Chondrocyte (in vitro differentiated cells): ENCODE results near the gene DSTN. TPM values are rescaled to one million over a fixed set of nuclear protein-coding genes. Genes with fewer than 3 reads are reported as not detected.

Experiments used
- DNase-seq: peaks from one replicate; pipeline ENCODE4 v3.0.0; 2021; ENCODE audit warnings: mixed read lengths, low spot score
- H3K27ac Mint-ChIP-seq: one replicate; pipeline ENCODE4 v1.8.0; 2021; ENCODE audit warnings: mild to moderate bottlenecking, moderate library complexity, mixed read lengths; ENCODE audit not compliant: unreplicated experiment
- H3K27me3 Mint-ChIP-seq: 2 replicates; pipeline ENCODE4 v1.8.0; 2021; ENCODE audit warnings: low read depth, mixed read lengths
- H3K36me3 Mint-ChIP-seq: 2 replicates; pipeline ENCODE4 v1.8.0; 2021; ENCODE audit warnings: low read depth, mixed read lengths
- H3K4me1 Mint-ChIP-seq: 2 replicates; pipeline ENCODE4 v1.8.0; 2021; ENCODE audit warnings: low read depth, mild to moderate bottlenecking, mixed read lengths
- H3K4me3 Mint-ChIP-seq: one replicate; pipeline ENCODE4 v1.8.0; 2021; ENCODE audit warnings: mild to moderate bottlenecking, moderate library complexity, mixed read lengths; ENCODE audit not compliant: unreplicated experiment
- H3K9me3 Mint-ChIP-seq: 2 replicates; pipeline ENCODE4 v1.8.0; 2021; ENCODE audit warnings: low read depth, mixed read lengths
- total RNA-seq: library from RNA; stranded (reverse); gene quantifications from 3 replicates; pipeline ENCODE4 v1.2.1, GENCODE V29; 2021
- TF ChIP-seq, protein P1 (sequence below): fragments of 200-600 bp; sonication (generic); IDR thresholded peaks from 2 replicates; pipeline ENCODE4 v1.5.0; 2021; ENCODE audit warnings: antibody characterized with exemption, mild to moderate bottlenecking, moderate library complexity

The DSTN gene
- total RNA-seq, 1 donor from 2014 or later = 1,290 TPM

DNA sequence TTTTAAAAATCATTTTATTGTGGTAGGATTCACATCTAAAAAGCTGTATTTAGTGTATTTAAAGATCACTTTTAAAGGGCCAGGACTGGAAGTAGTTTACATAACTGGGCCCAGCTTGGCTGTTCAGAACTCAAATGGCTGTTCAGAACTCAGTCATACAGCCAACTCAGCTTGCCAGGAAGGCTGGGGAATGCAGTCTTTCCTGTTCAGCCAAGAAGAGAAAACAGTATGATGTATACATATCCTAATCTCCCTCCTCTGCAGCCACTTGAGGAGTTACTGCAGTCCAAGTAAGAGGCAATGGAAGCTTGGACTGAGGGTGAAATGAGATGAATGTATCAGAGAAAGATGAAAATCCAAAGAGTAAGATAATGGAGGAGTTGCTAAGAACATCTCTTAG is 24.6 kb downstream of the DSTN start:
- H3K36me3 Mint-ChIP-seq = peaks cover 21% of the 10 kb centered on the region
- no peaks in the 10 kb centered on the region for H3K9me3 Mint-ChIP-seq

DNA sequence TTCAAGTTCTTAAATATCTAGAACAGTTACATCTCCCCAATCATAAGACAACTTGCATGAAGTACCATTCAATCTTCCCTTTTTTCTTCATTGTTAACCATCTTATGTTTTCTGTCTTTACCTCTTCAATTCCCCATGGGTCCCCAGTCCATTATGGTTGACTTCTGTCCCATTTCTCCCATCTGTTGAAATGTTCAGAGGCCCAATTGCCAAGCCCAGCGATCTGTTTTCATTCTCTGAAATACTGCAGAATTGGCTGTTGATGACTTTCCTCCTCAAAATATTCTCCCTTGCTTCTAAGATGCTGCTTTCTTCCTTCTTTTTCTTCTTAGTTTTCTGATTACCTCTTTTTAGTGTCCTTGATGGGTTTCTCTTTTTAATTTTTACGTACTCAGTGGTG is 26.0 kb downstream of the DSTN start:
- no peaks in the 10 kb centered on the region for H3K9me3 Mint-ChIP-seq
- H3K27me3 Mint-ChIP-seq = no peaks in the 10 kb centered on the region
- H3K4me3 Mint-ChIP-seq = no peak overlapping the region
- peaks cover 93% of the 10 kb centered on the region for H3K4me1 Mint-ChIP-seq
- DNase-seq = no peak
- H3K27ac Mint-ChIP-seq = peak overlapping the region; percentile 70
- H3K36me3 Mint-ChIP-seq = peaks cover 26% of the 10 kb centered on the region
- TF ChIP-seq, protein P1, sequence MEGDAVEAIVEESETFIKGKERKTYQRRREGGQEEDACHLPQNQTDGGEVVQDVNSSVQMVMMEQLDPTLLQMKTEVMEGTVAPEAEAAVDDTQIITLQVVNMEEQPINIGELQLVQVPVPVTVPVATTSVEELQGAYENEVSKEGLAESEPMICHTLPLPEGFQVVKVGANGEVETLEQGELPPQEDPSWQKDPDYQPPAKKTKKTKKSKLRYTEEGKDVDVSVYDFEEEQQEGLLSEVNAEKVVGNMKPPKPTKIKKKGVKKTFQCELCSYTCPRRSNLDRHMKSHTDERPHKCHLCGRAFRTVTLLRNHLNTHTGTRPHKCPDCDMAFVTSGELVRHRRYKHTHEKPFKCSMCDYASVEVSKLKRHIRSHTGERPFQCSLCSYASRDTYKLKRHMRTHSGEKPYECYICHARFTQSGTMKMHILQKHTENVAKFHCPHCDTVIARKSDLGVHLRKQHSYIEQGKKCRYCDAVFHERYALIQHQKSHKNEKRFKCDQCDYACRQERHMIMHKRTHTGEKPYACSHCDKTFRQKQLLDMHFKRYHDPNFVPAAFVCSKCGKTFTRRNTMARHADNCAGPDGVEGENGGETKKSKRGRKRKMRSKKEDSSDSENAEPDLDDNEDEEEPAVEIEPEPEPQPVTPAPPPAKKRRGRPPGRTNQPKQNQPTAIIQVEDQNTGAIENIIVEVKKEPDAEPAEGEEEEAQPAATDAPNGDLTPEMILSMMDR = no peak

More for the DNA sequence above, 24.6 kb downstream of the DSTN start:
- no peak for DNase-seq
- peak overlapping the region; percentile 70 for H3K27ac Mint-ChIP-seq
- no peaks in the 10 kb centered on the region for H3K27me3 Mint-ChIP-seq
- H3K4me1 Mint-ChIP-seq = peaks cover 93% of the 10 kb centered on the region
- TF ChIP-seq, protein P1 = no peak
- no peak overlapping the region for H3K4me3 Mint-ChIP-seq

DNA sequence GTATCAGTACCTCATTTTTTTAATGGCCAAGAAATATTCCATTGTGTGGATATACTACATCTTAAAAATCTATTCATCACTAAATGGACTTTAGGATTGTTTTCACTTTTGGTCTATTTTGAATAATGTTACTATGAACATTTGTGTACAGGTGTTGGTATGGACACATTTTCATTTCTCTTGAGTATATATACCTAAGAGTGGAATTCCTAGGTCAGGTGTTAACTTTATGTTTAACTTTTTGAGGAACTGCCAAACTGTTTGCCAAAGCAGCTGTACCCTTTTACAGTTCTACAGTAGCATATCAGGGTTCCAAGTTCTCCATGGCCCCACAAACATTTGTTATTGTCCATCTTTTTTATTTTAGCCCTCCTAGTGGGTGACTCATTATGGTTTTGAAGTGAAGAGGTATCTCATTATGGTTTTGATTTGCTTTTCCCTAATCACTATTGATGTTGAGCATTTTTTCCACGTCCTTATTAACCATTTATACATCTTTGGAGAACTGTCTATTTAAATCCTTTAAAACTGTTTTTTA is 28.2 kb downstream of the DSTN start:
- TF ChIP-seq, protein P1 = no peak
- peaks cover 95% of the 10 kb centered on the region for H3K4me1 Mint-ChIP-seq
- H3K36me3 Mint-ChIP-seq = peaks cover 30% of the 10 kb centered on the region
- DNase-seq = no peak
- H3K9me3 Mint-ChIP-seq = no peaks in the 10 kb centered on the region
- no peaks in the 10 kb centered on the region for H3K27me3 Mint-ChIP-seq
- no peak overlapping the region for H3K4me3 Mint-ChIP-seq
- peak overlapping the region; percentile 34 for H3K27ac Mint-ChIP-seq

DNA sequence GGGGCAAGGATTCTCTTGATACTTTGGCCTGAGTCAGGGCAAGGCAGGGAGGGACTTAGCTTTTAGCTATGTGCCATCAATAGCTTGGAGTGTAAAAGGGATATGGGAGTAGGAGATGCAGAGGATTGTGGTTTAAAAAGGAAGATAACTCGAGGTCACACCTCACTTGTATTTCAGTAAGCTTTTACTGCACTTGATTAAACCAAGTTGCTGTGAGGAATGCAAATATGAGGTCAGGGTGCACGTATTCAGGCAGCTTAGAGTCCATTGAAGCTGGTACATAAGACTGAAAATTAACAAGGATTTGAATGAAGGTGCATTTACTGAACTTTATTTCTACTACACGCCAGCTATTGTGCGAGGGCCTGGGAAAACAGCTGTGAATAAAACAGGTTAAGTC is 32.1 kb downstream of the DSTN start:
- Mint-ChIP-seq H3K4me1 (peaks cover 93% of the 10 kb centered on the region), H3K27me3 (no peaks in the 10 kb centered on the region), H3K9me3 (no peaks in the 10 kb centered on the region), H3K36me3 (peaks cover 39% of the 10 kb centered on the region), H3K4me3 (no peak overlapping the region), H3K27ac (peak overlapping the region; percentile 88)
- no peak for DNase-seq
- TF ChIP-seq, protein P1 = no peak

DNA sequence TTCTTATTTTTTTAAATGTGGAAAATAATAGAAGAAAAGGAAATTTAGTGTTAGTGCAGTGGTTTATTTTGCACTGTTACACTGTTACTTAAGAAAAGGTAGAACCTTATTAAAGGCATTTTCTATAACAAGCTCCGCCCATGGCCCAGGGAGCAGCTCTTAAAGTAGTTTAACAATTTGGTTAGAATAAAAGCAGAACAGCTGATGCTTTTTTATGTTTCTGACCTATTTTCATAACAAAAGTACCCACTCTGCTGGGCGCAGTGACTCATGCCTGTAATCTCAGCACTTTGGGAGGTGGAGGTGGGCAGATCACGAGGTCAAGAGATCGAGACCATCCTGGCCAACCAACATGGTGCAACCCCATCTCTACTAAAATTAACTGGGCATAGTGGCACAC is 32.6 kb downstream of the DSTN start:
- Mint-ChIP-seq H3K4me1 (peaks cover 88% of the 10 kb centered on the region), H3K27ac (peak overlapping the region; percentile 59), H3K9me3 (no peaks in the 10 kb centered on the region), H3K4me3 (no peak overlapping the region), H3K27me3 (no peaks in the 10 kb centered on the region), H3K36me3 (peaks cover 39% of the 10 kb centered on the region)
- TF ChIP-seq, protein P1 = no peak
- DNase-seq = no peak
